ENCODE measurements around the gene SPESP1.
"Not testable (repeated sequence)": the region's sequence is repeated elsewhere in the genome, so short reads cannot be mapped to it uniquely, and the experiment has no call there.

SPESP1 gene

DNA sequence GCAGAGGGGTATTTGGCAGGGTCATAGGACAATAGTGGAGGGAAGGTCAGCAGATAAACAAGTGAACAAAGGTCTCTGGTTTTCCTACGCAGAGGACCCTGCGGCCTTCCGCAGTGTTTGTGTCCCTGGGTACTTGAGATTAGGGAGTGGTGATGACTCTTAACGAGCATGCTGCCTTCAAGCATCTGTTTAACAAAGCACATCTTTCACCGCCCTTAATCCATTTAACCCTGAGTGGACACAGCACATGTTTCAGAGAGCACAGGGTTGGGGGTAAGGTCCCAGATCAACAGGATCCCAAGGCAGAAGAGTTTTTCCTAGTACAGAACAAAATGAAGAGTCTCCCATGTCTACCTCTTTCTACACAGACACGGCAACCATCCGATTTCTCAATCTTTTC, 33.4 kb downstream of the SPESP1 start:
- not testable (repeated sequence) for DNase-seq (ENCODE audit: low spot score)

DNA sequence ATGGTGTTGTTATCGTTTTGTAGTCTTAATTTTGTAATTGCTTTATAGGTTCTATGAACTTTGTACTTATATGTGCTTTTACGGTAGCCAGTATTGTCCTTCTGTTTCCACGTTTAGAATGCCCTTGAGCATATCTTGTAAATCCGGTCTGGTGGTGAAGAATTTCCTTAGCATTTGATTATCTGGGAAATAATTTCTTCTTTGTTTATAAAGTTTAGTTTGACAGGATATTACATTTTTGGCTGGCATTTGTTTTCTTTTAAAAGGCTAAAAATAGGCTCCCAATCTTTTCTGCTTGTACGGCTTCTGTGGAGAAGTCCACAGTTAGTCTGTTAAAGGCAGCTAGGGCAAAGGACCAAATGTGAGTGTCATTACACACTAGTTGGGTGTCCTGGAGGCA, 36.7 kb downstream of the SPESP1 start:
- no peak for DNase-seq (ENCODE audit: low spot score)

DNA sequence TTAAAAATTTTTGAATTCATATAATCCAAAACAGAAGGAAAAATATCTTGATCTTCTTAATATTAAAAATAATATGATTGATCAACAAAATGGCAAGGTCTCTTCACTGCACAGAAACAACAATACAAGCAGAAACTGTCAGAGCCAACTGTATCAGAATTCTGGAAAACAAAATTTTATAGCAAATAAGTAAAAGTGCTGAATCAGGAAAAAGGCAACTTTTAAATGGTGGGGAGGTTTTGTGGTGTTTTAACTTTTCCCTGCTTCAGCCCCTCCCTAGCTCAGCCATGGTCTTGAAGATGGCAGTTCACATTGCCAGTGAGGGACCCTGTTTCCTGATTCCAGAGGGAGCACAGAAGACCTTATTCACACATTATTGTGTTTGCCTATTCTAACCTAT, 37.6 kb downstream of the SPESP1 start:
- no peak for DNase-seq (ENCODE audit: low spot score)

DNA sequence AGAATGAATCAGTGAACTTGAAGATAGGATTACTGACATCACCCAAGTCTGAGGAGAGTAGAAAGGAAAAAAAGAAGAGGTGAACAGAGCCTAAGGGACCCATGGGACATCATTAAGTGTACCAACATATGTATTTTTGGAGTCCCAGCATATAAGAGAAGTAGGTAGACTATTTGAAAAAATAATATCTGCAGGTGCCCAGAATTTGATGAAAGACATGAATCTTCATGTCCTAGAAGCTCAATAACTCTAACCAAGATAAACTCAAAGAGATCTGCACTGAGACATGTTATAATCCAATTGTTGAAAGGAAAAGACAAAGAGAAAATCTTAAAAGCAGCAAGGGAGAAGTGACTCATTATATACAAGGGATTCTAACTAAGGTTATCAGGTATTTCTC, 39.0 kb downstream of the SPESP1 start:
- no peak for DNase-seq (ENCODE audit: low spot score)

DNA sequence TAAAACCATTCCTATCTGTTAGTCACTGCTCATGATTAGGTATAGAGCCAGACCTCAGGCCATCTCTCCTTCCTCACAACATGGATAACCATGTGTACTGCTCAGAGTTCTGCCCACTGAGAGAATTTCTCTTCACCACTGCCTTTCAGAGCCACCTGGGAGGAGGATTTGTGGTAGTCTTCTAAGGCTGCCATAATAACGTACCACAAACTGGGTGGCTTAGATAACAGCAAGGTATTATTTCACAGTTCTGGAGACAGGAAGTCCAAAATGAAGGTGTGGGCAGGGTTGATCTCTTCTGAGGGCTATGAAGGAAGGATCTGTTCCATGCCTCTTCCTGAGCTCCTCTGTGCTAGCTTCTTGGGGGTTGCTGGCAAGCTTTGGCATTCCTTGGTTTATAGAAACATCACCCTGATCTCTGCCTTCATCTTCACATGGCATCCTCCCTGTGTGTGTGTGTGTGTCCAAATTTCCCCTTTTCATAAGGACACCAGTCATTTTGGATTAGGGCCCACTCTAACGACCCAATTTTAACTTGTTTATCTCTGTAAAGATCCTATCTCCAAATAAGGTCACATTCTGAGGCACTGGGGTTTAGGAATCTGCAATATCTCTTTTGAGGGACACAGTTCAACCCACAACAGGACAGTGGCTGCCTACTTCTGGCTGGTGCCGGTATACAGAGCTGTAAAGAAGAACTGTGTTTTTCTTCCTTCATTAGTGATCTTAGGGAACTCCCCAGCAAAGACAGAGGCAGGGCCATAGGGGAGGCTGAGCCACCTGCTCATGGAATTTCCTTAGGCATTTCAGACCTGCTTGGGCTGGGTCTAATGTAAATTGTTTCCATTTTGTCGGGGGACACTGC, 42.1 kb downstream of the SPESP1 start:
- DNase-seq (ENCODE audit: low spot score) = no peak

DNA sequence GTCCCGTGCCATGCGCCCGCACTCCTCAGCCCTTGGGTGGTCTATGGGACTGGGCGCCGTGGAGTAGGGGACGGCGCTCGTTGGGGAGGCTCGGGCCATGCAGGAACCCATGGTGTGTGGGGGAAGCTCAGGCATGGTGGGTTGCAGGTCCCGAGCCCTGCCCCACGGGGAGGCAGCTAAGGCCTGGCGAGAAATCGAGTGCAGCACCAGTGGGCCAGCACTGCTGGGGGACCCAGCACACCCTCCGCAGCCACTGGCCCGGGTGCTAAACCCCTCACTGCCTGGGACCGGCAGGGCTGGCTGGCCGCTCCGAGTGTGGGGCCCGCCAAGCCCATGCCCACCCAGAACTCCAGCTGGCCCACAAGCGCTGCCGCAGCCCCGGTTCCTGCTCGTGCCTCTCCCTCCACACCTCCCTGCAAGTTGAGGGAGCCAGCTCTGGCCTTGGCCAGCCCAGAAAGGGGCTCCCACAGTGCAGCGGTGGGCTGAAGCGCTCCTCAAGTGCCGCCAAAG, 45.4 kb downstream of the SPESP1 start:
- not testable (repeated sequence) for DNase-seq (ENCODE audit: low spot score)

DNA sequence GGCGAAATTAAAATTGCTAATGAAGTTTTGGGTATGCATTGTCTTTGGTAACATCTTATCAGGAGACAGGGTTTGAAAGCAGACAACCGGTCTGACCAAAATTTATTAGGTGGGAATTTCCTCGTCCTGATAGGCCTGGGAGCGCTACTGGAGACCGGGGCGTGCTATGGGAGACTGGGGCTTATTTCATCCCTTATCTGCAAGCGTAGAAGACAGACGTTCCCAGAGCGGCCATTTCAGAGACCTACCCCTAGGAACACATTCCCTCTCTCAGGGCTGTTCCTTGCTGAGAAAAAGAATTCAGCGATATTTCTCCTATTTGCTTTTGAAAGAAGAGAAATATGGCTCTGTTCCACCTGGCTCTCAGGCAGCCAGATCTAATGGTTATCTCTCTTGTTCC, 47.1 kb downstream of the SPESP1 start:
- DNase-seq (ENCODE audit: low spot score) = not testable (repeated sequence)

DNA sequence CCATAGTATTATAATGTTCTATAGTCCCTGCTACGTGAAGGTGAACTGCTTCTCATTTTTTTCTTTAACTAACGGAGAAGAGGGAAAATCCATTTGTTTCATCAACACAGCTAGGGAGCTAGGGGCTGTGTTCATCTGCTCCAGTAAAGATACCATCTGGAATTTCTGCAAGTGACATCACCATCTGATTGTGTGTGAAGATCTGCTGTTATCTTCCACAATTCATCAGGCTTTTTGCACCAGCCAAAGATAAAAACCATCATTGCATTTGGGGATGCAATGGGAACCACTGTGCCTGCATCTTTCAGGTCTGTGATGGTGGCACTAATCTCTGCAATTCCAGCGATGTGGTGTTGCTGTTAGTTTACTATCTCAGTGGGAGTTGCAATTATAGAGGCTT, 48.7 kb downstream of the SPESP1 start:
- DNase-seq (ENCODE audit: low spot score) = no peak

DNA sequence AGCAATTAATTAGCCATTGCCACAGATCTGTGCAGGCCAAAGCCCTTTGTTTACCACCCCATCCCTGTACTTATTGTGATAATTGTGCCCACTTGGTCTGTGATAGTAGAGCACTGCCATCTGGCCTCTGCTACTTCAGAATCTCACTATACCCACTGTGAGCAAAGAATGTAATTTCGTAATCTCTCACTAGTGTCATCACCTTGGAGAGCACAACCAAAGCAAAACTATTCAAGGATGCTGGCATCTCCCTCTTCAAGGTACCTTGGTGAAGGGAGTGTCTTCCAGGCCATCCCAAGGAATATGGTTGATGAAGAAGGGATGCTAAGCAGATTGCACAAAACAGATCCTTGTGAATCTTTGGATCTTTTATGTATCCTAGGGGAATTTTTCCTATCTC, 49.5 kb downstream of the SPESP1 start:
- DNase-seq (ENCODE audit: low spot score) = no peak

DNA sequence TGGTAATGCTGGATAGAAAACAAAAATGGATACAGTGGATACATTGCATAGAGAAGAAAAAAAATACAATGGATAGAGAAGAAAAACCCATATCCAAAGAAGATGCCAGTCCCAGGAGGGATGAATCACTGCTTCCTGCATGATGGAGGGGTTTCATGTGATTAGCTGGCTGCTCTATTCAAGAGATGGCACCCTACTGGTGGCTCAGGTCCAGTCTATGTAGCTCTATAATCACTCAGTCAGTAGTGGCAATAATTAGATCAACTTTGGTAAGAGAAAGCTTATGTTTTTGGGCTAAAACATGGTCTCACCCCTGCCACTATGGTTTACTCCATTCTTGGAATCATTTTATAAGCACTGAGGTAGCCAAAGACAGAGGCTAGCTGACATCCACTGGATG, 50.5 kb downstream of the SPESP1 start:
- no peak for DNase-seq (ENCODE audit: low spot score)

DNA sequence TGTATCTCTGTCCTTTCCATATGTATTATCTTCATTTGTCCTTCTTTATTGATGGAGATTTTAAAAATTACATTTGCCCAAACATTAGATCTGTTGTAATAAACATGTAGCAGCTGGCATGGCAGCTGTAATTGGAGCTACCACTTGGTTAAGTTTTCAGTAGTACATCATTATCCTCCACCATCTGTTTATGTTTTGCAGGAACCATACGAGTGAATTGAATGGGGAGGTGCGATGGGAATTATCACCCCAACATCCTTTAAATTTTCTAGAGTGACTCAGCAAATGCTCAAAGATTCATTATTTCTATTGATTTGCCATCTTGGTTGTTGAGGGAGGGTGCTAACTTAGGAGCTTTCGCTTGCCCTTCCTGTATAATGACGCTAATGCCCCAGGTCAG, 51.6 kb downstream of the SPESP1 start:
- no peak for DNase-seq (ENCODE audit: low spot score)

DNA sequence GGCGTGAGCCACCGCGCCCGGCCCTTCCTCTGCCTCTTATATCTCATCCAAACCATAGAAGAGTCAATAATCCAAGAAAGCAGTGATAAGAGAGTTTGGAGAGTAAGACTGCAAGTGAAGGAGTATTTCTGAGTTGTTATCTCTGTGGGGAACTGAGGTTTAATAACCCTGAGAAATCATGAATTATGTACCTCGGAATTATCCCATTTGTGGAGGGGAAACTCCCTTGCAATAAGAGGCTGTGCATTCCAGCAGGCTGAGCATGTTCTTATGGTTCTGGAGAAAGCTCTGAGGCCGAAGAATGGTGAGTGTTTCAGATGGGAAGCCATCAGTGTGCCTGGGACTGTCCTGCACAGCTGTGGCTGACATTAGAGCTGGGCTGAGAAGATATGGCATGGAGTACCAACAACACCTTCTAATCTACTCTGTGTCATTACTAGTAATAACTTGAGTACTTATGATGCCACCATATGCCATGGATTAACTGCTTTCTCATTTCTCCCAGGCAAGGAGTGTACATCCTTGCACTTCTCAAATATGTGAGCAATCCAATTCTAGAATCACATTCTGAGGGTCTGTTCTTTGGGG, 52.7 kb downstream of the SPESP1 start:
- DNase-seq (ENCODE audit: low spot score) = no peak

DNA sequence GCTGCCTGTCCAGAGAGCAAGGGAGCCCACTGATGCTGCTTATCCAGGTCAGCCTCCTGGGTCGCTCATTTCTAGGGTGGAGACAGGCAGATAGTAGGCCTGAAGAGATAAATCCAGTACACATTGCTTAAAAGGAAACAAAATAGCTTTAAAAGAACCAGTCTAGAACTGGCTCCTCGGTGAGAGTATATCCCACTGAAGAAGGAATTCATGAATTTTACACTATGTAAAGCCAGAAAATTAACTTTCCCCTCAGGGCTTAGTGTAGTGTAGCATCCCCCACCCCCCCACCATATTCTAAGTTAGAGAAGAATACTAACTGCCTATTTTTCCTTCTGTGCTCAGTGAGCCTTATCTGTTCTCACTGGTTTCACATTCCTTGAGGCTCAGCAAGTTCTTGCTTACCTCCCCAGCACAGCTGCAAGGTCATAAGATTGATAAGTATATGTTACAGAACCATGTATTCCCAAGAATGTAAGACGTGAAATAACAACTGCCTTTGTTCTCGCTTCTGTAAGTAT, 53.7 kb downstream of the SPESP1 start:
- DNase-seq (ENCODE audit: low spot score) = no peak

DNA sequence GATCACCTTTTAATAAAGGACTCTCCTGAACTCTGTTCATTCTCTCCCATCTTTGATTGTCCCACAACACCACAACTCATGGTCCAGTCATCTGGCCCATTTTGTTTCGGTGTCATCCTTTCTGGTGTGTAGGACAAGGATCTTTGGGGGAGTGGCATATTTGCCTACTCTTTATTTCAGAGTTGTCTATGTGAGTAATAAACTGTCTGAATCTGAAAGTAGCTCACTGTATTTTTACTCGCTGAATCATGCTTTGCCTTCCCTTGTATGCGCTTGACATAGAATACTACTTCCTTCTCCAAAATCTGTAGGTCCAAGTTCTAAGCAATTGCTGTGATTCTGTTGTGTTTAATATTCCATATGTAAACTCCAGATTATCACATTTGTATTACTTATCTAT, 54.3 kb downstream of the SPESP1 start:
- no peak for DNase-seq (ENCODE audit: low spot score)

DNA sequence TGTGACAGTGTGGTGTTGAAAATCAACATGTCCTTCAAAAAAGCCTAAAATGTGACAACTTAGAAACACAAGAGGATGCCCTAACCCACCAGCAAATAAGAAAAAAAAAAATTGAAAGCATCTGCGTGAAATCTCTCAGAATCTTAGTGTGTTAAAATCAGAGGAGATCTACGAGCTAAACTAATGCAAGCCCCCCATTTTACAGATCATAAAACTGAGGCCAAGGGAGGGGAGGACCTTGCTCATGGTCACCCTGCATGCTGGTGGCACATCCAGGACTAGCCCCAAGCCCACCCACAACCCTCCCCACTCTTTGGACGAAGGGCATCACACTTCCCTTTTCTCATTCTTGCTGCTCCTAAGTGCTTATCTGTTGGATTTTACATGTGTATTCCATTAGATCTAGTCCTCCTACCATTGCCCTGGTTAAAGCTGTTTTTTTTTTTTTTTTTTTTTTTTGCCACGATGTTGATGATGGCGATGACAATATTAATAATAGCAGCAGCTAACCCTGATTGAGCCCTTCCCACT, 55.1 kb downstream of the SPESP1 start:
- no peak for DNase-seq (ENCODE audit: low spot score)

DNA sequence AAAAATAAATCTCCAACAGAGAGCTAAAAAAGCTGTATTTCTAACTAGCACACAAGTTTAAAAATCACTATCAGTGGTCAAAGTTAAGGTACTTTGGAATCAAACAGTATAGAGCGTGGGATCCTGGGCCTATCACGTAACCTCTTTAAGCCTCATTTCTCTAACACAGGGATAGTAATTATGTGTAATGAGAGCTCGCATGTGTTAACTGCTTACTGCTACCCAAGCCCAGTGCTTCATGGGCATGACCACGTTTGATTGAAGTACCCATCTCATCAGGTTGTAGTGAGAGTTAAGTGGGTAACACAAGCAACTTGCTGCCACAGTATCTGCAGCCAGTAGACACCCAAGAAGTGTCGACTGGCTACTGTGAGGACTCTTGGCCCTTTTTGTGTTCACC, 56.0 kb downstream of the SPESP1 start:
- no peak for DNase-seq (ENCODE audit: low spot score)

DNA sequence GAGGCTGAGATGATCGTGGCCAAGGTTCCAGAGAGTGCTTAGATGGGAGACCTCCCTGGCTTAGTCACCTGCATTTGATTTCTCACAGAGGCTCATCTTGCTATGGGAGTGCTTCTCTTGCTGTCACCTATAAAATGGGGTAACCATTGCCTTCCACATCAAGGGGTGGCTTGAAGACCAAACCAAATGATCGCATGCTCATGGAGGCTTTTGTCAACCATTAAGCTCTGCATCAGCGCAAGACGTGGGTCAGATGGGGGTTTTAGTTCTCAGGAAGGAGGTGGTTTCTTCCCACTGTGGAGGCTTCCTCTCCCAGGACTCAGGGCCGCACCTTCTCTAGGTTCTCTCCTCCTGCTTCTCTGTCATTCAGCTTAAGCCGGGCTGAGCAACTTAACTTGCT, 56.8 kb downstream of the SPESP1 start:
- DNase-seq (ENCODE audit: low spot score) = no peak

DNA sequence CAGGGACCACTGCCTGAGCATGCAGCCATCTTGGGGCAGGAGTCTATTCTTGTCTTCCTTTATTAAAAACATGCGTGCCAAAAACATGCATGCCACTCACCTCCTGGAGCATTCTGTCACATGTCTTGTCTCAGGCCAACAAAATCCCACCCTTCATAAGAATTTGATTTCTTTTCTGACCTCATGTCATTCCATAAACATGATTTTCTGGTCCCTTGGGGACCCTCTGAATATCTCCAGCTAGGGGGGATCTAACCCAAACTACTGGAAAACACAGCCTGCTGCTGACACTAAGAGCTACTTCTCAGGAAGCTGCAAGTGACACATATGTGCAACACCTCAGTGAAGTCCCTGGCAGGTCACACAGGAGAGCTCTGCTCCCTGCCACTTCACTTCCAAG, 57.4 kb downstream of the SPESP1 start:
- DNase-seq (ENCODE audit: low spot score) = no peak

DNA sequence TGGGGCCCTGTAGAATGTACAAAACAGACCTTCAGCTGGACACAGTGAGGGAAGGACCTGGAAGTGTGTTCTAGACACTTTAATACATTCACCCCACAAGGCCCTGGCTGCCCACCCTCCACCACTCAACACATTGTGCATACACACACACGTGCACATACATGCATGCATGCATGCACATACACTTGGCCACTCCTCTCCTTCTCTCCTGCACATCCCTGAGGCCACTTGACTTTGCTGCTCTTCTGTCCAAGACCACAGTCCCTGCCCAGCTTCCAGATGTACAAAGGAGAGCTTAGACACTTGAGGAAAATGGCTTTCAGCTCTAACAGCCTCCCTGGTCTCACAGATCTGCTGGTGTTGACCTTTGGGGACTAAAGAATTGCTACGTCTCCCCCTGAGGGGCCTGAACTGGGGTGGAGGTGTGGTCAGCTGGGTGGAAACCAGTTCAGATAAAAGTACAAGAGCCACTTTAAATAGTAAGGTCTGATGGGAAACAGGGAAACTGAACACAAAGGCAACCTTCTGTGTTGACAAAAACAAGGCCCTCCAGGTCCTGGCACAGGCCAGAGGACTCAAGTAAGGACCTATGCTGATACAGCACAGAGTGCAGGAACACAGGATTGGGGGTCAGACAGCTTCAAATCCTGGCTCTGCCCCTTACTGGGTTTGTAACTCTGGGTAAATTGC, 59.4 kb downstream of the SPESP1 start:
- no peak for DNase-seq (ENCODE audit: low spot score)

DNA sequence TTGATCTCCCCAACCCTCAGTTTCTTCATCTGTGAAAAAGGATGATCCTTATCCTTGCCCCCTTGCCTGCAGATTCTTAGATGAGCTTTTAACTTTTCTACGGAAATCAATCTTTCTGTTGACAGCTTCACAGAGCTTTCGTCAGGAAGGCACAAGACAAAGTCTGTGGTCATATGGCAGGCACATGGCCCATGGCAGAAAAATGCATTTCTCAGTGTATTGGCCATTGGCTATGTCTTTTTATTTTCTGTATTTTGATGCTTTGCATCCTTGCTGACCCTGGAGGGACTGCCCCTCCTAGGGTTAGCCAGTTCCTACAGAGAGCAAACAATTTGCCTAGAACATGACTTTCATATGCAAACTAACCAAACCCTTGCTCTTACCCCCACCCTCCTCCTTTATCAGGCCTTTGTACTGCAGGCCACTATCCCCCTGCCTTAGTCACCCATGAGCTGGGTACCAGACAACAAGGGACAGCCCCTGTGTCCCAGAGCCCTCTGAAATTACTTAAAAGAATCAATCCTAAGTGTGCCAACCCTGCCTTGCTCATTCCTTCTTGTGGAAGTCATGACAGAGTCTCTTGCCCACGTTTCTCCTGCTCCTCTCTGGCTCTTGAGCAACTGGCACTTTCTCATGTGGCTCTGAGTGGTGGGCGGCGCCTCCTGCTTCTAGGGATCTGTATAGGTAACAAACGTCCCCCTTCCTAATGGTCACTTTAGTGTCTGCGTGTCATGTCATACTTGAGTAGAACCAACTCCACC, 60.1 kb downstream of the SPESP1 start:
- DNase-seq (ENCODE audit: low spot score) = no peak

DNA sequence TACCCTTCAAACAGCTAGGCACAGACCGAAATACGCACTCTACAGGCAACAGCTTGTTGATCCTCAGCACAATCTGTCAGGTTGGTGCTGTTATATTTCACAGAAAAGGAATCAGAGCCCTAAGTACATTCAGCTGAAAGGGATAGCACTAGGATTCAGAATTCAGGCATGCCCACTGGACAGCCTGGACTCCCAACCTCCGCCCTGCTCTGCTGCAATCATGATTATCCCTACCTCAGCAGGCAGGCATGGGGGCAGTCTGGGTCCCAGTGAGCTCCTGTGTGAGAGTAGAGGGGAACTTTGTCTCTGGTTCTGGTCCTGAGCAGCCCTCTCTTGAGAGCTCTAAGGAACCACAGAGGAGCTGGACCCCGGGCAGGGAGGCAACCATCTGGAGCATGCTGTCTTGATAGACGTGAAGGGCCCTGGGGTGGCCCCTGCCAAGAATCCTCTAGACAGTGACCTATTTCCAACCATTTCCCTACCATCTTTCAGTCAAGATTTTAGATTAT, 60.7 kb downstream of the SPESP1 start:
- DNase-seq (ENCODE audit: low spot score) = no peak

DNA sequence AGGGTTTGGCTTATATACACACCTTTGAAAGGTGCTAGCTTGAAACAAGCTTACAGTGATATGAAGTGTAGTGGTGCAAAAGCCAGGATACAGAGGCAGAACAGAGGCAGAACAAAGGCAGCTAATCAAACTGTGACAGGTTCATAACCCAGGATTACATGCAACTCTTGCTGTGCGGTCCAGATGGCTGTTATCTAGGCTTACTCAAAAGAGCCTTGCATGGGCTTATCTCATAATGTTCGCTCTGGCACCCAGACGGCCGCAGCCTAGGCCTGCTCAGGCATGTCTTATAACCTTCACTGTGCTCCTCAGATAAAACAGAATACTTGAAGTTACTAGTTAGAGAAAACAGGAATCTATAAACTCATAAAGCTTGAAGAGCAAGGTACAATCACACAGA, 61.4 kb downstream of the SPESP1 start:
- DNase-seq (ENCODE audit: low spot score) = no peak
